GM21619 (cell line): ENCODE measurements around the gene AS3MT.
A peak's percentile ranks its signal among the peaks of the same experiment; 100 is the strongest.
"Not testable (repeated sequence)": the region's sequence is repeated elsewhere in the genome, so short reads cannot be mapped to it uniquely, and the experiment has no call there.

Experiments
- ATAC-seq: cut with Tn5 transposase; IDR thresholded peaks from one replicate; pipeline ENCODE4 v1.9.1; 2021; ENCODE audit not compliant: unreplicated experiment

AS3MT gene, protein sequence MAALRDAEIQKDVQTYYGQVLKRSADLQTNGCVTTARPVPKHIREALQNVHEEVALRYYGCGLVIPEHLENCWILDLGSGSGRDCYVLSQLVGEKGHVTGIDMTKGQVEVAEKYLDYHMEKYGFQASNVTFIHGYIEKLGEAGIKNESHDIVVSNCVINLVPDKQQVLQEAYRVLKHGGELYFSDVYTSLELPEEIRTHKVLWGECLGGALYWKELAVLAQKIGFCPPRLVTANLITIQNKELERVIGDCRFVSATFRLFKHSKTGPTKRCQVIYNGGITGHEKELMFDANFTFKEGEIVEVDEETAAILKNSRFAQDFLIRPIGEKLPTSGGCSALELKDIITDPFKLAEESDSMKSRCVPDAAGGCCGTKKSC

DNA sequence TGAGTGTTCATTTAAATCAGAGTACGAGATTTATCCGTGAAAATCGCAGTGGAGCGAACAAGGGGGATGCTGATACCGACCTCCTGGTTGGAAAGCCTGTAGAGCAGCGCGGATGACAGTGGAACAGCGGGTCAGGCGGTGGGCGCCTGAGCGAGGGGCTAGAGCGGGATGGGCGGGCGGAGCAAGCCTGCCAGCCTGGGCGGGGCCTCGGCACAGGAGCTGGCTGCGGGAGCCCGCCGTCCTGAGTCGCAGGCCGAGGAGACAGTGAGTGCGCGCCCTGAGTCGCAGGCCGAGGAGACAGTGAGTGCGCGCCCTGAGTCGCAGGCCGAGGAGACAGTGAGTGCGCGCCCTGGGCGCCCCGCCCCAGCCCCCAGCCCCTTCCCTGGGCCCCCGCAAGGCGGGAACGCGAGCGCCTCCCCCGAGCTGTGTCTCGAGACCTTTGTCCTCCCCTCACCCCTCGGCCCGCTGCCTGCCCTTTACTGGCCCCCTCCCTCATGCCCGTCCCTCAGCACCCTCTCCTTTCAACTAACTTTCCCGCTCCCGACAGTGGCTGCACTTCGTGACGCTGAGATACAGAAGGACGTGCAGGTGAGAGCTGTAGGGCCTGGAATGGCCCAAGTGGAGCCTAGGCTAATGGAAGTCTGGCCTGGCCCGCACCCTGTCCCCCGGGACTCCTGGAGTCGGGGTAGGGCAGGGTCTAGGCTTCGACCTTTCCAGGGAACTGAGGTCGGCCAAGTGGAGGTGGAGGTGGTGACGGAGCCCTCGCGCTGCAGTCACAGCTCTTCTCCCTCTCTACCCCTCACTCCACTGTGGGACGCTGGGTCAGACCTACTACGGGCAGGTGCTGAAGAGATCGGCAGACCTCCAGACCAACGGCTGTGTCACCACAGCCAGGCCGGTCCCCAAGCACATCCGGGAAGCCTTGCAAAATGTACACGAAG is at the start of gene AS3MT:
AS3MT (plus strand) TSS at position 213 of the 941 bp plus-strand sequence; CDS start at position 336, 123 bp downstream.
- no peak for ATAC-seq

DNA sequence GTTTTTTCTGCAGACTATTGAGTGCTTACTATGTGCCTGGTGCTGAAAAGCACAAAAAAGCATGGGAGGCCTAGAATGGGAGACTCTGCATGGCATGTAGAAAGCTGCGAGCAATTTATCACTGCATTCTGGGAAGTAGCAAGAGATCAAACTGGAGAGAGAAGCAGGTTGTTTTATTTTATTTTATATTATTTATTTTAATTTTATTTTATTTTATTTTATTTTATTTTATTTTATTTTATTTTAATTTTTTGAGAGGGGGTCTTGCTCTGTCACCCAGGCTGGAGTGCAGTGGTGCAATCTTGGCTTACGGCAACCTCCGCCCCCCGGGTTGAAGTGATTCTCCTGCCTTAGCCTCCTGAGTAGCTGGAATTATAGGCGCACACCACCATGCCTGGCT is 49.3 kb upstream of the AS3MT start:
- ATAC-seq, result not testable (repeated sequence)

DNA sequence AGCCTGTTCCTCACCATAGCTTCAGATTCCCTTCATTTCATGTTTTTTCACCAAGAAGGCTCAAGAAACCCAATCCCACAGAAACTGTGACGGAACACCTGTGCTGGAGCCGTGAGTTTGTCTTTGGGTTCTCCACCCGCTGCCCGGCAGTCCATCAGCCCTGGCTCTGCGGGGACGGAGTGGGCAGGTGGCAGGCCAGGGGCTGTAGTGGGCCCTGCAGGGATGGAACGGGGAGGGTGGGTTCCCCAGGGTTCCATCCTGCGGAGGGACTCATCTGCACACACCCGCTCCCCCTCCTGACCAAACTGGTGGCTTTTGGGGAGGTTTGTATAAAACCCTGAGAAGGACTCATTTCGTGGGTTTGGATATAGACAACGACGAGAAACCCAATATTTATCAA is 47.0 kb upstream of the AS3MT start:
- no peak for ATAC-seq

DNA sequence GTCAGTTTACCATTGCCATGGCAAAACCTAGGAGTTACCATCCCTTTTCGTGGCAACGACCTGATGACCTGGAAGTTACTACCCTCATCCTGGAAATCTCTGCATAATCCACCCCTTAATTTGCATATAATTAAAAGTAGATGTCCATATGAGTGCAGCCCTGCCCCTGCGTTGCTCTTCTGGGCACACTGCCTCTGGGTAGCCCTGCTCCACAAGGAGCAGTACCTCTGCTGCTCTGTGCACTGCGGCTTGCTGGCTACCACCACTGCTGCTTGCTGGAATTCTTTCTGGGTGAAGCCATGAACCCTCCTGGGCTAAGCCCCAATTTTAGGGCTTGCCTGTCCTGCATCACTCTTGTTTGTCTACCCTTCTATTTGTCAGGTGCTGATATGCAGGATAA is 44.6 kb upstream of the AS3MT start:
- no peak for ATAC-seq

DNA sequence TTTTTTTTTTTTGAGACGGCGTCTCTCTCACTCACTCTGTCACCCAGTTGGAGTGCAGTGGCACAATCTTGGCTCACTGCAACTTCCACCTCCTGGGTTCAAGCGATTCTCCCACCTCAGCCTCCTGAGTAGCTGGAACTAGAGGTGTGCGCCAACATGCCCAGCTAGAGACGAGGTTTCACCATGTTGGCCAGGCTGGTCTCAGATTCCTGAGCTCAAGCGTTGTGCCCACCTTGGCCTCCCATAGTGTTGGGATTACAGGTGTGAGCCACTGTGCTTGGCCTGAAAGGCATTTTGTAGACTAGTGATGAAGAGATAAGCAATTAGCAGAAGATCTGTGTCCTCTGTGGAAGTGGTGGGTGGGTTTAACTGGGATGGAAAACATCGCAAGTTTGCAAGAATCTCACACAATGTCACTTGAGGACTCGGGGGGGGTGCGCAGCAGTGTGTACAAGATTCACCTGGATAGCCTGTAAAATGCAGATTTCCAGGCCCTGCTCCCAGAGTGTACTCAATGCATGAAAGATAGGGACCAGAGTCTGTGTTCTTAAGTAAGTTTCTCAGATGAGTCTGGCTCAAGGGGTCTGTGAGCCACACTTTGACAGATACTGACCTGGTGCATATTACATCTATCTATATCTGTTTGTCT is 43.0 kb upstream of the AS3MT start:
- no peak for ATAC-seq

DNA sequence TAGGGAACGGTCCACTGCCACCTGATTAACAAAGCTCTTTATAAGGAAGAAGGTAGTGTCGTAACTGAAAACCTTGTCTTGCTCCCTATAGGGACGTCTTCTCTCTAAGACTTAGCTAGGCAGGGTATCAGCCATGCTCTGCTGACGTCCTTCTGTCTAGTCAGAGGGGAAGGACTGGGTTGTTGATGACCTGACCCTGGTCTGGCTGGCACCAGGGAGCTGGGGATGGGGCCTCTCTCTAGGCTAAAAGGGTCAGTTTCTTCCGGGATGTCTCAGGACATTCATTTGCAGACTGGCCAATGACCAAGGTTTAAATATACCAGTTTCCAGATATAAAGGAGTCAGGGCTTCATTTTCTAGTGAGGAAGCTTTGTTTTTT is 41.7 kb upstream of the AS3MT start:
- ATAC-seq, result no peak

DNA sequence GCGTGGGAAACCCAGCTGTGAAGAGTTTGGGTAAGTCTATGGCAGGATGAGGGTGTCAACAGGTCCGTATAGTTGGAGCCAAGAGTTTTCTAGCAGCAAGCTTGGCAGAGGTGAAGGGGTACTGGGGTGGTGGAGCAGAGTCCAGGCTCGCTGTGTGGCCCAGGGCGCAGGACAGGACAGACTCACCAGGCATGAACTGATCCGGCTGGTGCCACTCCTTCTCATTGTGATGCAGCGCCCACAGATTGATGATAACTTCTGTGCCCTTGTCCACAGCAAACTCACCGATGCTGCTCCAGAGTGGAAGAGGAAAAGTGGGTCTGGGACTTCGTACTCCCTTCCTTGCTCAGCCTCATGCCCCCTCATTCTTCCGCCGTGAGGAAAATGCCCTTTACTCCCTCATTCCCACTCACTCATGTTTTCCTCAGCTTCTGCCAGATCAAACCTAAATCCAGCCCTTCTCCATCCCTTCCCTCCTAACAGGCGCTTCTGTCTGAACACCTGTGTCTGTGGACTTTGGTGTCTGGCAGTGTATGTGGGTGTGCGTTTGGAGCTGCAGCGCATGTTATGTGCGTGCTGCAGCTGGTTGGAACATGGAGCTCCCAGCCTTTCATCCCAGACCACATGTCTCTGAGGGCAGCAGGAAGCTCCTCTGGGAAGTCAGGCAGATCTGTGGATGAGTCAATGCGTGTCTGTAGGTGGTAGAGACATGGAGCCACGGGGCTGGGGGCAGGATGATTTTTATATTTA is 37.8 kb upstream of the AS3MT start:
- no peak for ATAC-seq

DNA sequence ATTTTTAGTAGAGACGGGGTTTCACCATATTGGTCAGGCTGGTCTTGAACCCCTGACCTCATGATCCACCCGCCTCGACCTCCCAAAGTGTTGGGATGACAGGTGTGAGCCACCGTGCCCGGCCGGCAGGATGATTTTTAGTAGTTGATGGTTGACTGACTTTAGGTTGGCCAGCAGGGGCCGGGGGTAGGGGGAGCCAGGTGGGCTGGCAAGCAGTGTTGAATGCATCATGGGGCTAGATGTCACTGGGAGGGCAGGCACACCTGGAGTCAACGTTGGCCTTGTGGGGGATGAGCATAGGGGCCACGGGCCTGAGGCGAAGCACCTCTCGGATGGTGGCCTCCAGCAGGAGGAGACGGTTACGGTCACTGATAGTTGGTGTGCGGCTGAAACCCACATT is 37.0 kb upstream of the AS3MT start:
- ATAC-seq, result no peak

DNA sequence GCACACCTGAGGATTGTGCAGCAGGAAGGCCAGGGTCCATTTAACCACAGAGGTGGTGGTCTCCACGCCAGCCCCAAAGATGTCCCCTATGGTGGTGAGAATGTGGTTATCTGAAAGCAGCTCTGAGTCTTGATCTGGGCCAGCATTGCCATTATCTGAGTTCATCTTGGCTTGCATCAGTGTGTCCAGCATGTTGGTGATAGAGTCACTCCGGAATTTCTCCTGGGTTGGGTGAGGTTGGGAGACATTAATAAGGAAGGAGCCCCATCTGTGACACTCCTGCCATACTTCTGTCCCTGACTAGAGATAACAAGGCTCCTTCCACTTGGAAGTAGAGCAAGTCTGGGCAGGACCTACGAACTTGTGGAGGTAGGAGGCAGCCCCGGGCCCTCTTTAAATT is 36.3 kb upstream of the AS3MT start:
- no peak for ATAC-seq

DNA sequence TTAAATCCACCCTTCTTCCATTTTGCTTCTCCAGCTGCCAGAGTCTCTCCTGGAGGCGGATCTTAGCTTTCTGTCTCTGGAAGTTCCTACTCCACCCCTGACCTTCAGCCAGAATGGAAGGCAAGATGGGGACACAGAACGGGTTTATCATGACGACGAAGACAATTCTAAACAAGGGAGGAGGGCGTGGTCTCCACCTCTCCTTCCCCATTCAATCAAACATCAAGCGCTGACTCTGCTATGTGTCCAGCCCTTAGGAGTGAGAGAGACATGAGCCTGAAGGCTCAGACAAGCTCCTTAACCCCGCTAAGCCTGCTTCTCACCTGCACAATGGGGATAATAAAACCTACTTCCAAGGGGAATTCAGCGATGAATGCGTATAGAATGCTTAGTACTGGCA is 35.1 kb upstream of the AS3MT start:
- no peak for ATAC-seq

DNA sequence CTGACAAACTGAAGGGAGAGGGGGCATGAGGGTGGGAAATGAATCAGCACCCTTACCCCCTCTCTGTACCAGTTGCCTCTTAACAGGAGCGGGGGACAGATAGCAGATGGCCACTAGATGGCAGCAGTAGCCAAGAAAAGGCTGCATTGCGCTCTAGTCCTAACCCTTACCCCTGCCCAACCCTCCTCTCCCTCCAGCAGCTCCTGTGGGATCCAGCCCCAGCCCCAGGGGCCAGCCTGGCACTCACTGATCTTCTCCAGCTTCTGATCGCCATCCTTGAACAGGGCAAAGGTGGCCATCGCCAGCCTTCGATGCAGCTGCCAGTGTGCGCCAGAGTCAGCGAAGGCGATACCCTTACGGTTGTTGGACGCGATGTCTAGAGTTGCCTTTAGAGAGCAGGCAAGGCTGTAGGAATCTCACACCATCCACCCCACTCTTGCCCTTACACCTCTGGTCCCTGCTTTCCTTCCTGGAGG is 34.2 kb upstream of the AS3MT start:
- ATAC-seq, result peak; percentile 57

DNA sequence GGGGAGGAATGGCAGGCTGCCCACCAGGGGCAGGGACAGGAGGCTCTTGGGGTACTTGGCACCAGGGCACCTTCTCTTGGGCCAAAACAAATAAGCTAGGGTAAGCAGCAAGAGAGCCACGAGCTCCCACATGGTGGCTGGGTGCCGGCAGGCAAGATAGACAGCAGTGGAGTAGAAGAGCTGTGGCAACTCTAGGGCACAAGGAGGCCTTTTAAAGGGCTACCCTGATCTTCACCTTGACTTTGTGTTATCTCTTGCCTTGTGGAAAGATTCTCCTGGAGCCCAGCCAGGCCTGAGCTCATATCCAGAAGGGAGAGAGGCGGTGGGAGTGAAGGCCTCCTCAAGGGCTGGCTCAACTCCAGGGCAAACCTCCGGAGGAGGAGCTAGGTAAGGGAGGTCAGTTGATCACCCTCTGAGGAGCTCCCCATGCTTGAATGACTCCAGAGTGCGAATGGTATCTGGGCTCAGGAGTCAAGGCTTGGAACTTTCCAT is 32.0 kb upstream of the AS3MT start, which contains the start of gene CYP17A1:
CYP17A1 (minus strand) TSS at position 184 of the 492 bp plus-strand sequence; CDS start at position 132, 52 bp downstream.
- ATAC-seq, result no peak

DNA sequence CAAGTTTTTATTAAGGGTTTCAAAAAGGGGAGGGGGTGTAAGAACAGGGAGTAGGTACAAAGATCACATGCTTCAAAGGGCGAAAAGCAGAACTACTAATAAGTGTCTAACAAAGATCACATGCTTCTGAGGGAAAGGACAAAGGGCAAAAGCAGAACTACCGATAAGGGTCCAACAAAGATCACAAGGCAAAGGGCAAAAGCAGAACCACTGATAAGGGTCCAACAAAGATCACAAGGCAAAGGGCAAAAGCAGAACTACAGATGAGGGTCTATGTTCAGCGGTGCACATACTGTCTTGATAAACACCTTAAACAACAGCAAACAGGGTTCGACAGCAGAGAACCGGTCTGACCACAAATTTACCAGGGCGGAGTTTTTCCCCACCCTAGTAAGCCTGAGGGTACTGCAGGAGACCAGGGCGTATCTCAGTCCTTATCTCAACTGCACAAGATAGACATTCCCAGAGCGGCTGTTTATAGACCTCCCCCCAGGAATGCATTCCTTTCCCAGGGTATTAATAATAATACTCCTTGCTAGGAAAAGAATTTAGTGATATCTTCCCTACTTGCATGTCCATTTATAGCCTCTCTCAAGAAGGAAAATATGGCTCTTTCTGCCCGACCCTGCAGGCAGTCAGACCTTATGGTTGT is 30.9 kb upstream of the AS3MT start:
- ATAC-seq, result not testable (repeated sequence)

DNA sequence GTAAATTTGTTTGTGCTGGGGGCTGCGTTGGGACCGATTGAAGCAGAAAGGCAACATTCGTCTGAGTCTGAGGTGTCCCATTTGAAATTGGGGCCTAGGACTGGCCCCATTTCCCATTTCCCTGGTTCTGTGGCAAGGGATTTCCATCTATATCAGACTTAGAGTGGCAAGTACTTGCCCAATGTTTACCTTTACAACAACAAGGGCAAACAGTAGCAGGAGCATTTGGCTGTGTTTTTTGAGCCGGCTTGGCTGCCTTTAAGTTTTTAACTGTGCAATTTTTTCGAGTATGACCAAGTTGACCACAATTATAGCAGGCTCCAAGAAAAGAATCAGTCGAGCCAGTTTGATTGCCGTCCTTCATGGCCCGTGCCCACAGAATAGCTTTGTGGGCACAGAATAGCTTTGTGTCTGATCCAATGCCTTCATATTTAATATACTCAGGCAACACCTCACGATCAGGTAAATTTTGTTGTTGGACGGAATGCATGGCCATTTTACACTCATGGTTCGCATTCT is 27.4 kb upstream of the AS3MT start:
- ATAC-seq, result no peak

DNA sequence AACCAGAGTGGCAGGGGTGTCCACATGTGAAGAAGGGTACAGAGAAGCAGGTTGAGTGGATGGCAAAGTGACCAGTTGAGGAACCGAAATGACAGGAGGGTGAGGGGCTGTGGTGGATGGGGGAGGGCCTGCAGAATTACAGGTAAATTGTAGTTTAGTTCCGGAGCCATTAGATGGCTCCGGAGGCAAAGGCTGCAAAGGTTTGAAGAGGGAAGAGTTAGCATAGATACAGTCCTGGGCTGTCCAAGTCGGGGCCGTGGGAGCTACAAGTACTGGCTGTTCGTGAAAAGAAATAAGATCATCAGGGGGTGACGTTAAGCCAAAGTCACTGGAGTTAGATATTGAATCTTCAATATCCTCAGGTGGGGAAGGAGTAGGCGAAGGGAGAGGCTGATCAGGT is 26.1 kb upstream of the AS3MT start:
- ATAC-seq, result not testable (repeated sequence)

DNA sequence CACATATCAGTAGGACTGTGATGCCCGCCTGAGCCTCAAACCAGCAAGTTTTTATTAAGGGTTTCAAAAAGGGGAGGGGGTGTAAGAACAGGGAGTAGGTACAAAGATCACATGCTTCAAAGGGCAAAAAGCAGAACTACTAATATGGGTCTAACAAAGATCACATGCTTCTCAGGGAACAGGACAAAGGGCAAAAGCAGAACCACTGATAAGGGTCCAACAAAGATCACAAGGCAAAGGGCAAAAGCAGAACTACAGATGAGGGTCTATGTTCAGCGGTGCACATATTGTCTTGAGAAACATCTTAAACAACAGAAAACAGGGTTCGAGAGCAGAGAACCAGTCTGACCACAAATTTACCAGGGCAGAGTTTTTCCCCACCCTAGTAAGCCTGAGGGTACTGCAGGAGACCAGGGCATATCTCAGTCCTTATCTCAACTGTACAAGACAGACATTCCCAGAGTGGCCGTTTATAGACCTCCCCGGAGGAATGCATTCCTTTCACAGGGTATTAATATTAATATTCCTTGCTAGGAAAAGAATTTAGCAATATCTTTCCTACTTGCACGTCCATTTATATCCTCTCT is 25.0 kb upstream of the AS3MT start:
- not testable (repeated sequence) for ATAC-seq

DNA sequence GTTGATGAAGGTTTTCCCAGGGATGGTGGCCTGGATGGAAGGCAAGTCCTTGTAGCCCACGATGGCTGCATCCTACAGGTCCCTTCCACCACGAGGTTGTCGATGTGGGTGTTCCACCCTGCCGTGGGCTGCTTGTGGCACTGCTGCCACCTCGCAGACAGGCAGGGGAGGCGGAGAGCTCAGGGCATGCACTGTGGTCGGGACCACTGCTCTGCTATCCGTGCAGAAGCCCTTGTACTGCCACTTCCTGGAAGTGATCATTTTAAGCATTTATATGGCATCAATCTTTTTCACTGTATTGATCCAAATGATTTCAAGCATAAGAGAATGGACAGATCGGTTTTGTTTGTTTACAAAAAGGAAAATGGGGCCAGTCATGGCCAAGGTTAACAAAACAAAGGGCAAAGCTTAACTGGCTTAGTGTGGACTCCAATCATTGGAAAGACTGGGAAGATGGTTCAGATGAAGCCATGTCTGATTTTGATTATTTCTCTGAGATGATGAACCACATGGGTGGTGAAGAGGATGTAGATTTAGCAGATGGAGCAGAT is 23.8 kb upstream of the AS3MT start:
- no peak for ATAC-seq

DNA sequence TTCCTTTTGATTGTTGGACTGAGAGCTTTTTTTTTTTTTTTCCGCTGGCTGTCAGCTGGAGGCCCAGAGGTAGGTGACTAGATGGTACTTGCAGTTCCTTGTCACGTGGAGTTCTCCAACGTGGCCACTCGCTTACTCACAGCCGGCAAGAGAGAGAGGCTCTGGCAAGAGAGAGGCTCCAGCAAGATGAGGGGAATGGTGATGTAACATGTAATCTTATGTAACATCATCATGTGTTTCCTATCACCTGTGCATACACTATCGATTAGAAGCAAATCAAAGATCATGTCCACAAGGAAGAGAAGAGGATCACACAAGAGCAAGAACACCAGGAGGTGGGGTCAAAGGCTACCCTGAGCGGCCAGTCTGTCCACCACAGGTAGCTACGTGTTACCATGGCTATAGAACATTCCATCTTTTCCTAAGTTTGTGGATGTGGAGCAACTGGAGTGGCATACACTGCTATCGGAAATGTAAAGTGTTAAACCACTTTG is 19.2 kb upstream of the AS3MT start:
- ATAC-seq, result no peak

DNA sequence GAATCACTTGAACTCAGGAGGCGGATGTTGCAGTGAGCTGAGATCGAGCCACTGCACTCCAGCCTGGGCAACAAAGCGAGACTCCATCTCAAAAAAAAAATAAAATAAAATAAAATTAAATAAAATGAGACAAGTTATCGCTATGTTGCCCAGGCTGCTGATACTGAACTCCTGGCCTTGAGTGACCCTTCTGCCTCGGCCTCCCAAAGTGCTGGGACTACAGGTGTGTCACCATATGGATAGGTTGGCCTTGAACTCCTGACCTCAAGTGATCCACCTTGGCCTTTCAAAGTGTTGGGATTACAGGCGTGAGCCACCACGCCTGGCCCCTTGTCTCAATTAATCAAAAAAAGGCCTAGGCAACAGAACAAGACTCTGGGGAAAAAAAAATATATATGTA is 16.0 kb upstream of the AS3MT start:
- not testable (repeated sequence) for ATAC-seq
